HG03064 (cell line): ENCODE data around the gene ZNF468.
A peak's percentile ranks its signal among the peaks of the same experiment; 100 is the strongest.
"Not testable (repeated sequence)": the region's sequence is repeated elsewhere in the genome, so short reads cannot be mapped to it uniquely, and the experiment has no call there.

ENCODE experiments used
- ATAC-seq: cut with Tn5 transposase; IDR thresholded peaks from one replicate; pipeline ENCODE4 v1.9.1; 2021; ENCODE audit warnings: low read depth; ENCODE audit not compliant: unreplicated experiment

Gene ZNF468

GRCh38 chr19:52829866-52830265, 27.6 kb downstream of the ZNF468 start:
- not testable (repeated sequence) for ATAC-seq

- ATAC-seq, result no peak
These were observed 31.7 kb downstream of the ZNF468 start for GRCh38 chr19:52825765-52826164.

GRCh38 chr19:52823676-52824075, 33.7 kb downstream of the ZNF468 start:
- no peak for ATAC-seq

GRCh38 chr19:52821204-52821960, 36.0 kb downstream of the ZNF468 start, which contains the start of gene ZNF28:
Gene ZNF28, minus strand, starts transcription at chr19:52821633. Its CDS starts 3,675 bp downstream, at chr19:52817958.
- peak; percentile 96 for ATAC-seq

- peak; percentile 42 for ATAC-seq
These were observed 36.8 kb downstream of the ZNF468 start for GRCh38 chr19:52820472-52821203.

- no peak for ATAC-seq
These were observed 47.6 kb downstream of the ZNF468 start for GRCh38 chr19:52809801-52810200.

- ATAC-seq, result not testable (repeated sequence)
These were observed 57.3 kb downstream of the ZNF468 start for GRCh38 chr19:52799950-52800640.

GRCh38 chr19:52789440-52789839, 68.0 kb downstream of the ZNF468 start:
- no peak for ATAC-seq
